HCT116 (cell line): Measurements from ENCODE around the gene CLCF1. TPM values are rescaled to one million over a fixed set of nuclear protein-coding genes. Genes with fewer than 3 reads are reported as not detected.

Source experiments
- ATAC-seq: fragments of 200-7000 bp; cut with Tn5 transposase; 2 replicates; pipeline ENCODE4 v1.9.1; 2020; ENCODE audit warnings: mild to moderate bottlenecking, moderate library complexity
- BruUV-seq: library from RNA; stranded (reverse); fragments of 400-500 nt; replicated peaks from 2 replicates; lab custom pipeline; 2021; lab: Mats Ljungman, UMichigan
- CTCF ChIA-PET: fragments of 300-600 bp; sonication (Branson Sonifier 250); formaldehyde crosslinking; loops from one replicate; lab custom pipeline; 2021; ENCODE audit warnings: antibody characterized with exemption; lab: Charles Lee
- POLR2A ChIA-PET: fragments of 300-600, 350-600 bp; sonication (Branson Sonifier 250); formaldehyde crosslinking; loops from one replicate; lab custom pipeline; 2021; ENCODE audit warnings: antibody characterized with exemption; lab: Charles Lee
- RAD21 ChIA-PET, 2 experiments: fragments of 300-600 bp; sonication (Branson Sonifier 250); formaldehyde crosslinking; loops; one replicate each; lab custom pipeline; 2023; ENCODE audit warnings: low total read pairs in 2 of 2; ENCODE audit not compliant: uncharacterized antibody in 2 of 2, unreplicated experiment in 2 of 2, low non-redundant PET in 1 of 2; lab: Charles Lee
- DNase-seq: peaks from one replicate; pipeline ENCODE4 v3.0.0-alpha.2; 2010; ENCODE audit warnings: low read depth, low spot score
- H2AFZ ChIP-seq: fragments of 200-600 bp; shearing (Covaris generic), sonication (generic); 2 replicates; pipeline ENCODE4 v1.6.1; 2017; ENCODE audit warnings: low read depth, mixed run types, mixed read lengths, antibody characterized with exemption, low read length; ENCODE audit not compliant: poor library complexity, severe bottlenecking
- H3K27ac ChIP-seq: 2 replicates; pipeline ENCODE4 v1.5.1; 2012; ENCODE audit warnings: low read depth, low read length
- H3K27me3 ChIP-seq: fragments of 200-600 bp; sonication (generic); 2 replicates; pipeline ENCODE4 v1.6.1; 2016; ENCODE audit warnings: mixed run types, low read length, mixed read lengths; ENCODE audit not compliant: insufficient read depth
- H3K36me3 ChIP-seq, 2 experiments: fragments of 200-500 bp in 1 of 2; fragments of 200-600 bp in 1 of 2; sonication (Bioruptor generic) in 1 of 2; sonication (generic) in 1 of 2; 2 replicates each; pipeline versions ENCODE4 v1.5.1 to v1.6.1; 2014 to 2016; ENCODE audit warnings: low read length in 2 of 2, inconsistent platforms in 1 of 2, mixed read lengths in 1 of 2, mixed run types in 1 of 2; ENCODE audit not compliant: insufficient read depth in 2 of 2, control insufficient read depth in 1 of 2
- H3K4me1 ChIP-seq, 2 experiments: fragments of 200-600 bp in 1 of 2; sonication (generic) in 1 of 2; 2 replicates each; pipeline versions ENCODE4 v1.5.1 to v1.6.1; 2012 to 2017; ENCODE audit warnings: low read length in 2 of 2, inconsistent platforms in 1 of 2, mild to moderate bottlenecking in 1 of 2, mixed read lengths in 1 of 2, mixed run types in 1 of 2, moderate library complexity in 1 of 2; ENCODE audit not compliant: insufficient read depth in 2 of 2, control insufficient read depth in 1 of 2
- H3K4me2 ChIP-seq: fragments of 200-600 bp; sonication (generic); 2 replicates; pipeline ENCODE4 v1.6.1; 2017; ENCODE audit warnings: mixed run types, low read length, mixed read lengths
- H3K4me3 ChIP-seq, 2 experiments: fragments of 200-600 bp in 1 of 2; sonication (generic) in 1 of 2; replicated peaks in 1 of 2; 2 replicates each; pipeline ENCODE4 v1.5.1; 2011 to 2016; ENCODE audit warnings: low read length in 2 of 2, control low read depth in 1 of 2, low read depth in 1 of 2, mild to moderate bottlenecking in 1 of 2, mixed read lengths in 1 of 2, mixed run types in 1 of 2
- H3K79me2 ChIP-seq: fragments of 200-600 bp; sonication (generic); 2 replicates; pipeline ENCODE4 v1.6.1; 2017; ENCODE audit warnings: mild to moderate bottlenecking, mixed run types, low read length, moderate library complexity, mixed read lengths; ENCODE audit not compliant: insufficient read depth
- H3K9ac ChIP-seq: fragments of 200-600 bp; sonication (generic); 2 replicates; pipeline ENCODE4 v1.6.1; 2016; ENCODE audit warnings: low read length, mixed read lengths
- H3K9me2 ChIP-seq: fragments of 200-600 bp; sonication (generic), shearing (Covaris generic); 2 replicates; pipeline ENCODE4 v1.6.1; 2017; ENCODE audit warnings: mixed run types, mild to moderate bottlenecking, moderate library complexity; ENCODE audit not compliant: insufficient read depth
- H3K9me3 ChIP-seq, 2 experiments: fragments of 200-500 bp in 1 of 2; fragments of 200-600 bp in 1 of 2; sonication (Bioruptor generic) in 1 of 2; sonication (generic) in 1 of 2; 2 replicates each; pipeline ENCODE4 v1.6.1; 2014 to 2017; ENCODE audit warnings: low read length in 2 of 2, mixed read lengths in 2 of 2, inconsistent platforms in 1 of 2, low read depth in 1 of 2, mild to moderate bottlenecking in 1 of 2, mixed run types in 1 of 2, moderate library complexity in 1 of 2; ENCODE audit not compliant: control insufficient read depth in 1 of 2, insufficient read depth in 1 of 2
- H4K20me1 ChIP-seq: fragments of 200-600 bp; sonication (generic), shearing (Covaris generic); 2 replicates; pipeline ENCODE4 v1.6.1; 2017; ENCODE audit warnings: mixed run types, mild to moderate bottlenecking, moderate library complexity; ENCODE audit not compliant: insufficient read depth
- POLR2A ChIP-seq: IDR thresholded peaks from 2 replicates; pipeline ENCODE4 v1.7.0; 2011; ENCODE audit warnings: borderline replicate concordance; ENCODE audit not compliant: insufficient read depth, insufficient read length; ENCODE audit errors: extremely low read depth
- RAD21 ChIP-seq: IDR thresholded peaks from 2 replicates; pipeline ENCODE4 v1.6.1; 2012; ENCODE audit warnings: low read depth, mild to moderate bottlenecking
- REST ChIP-seq: IDR thresholded peaks from 2 replicates; pipeline ENCODE4 v1.6.1; 2012; ENCODE audit warnings: low read depth
- YY1 ChIP-seq: IDR thresholded peaks from 2 replicates; pipeline ENCODE4 v1.6.1; 2011; ENCODE audit warnings: low read length, low read depth, moderate library complexity, mild to moderate bottlenecking; ENCODE audit not compliant: insufficient replicate concordance; ENCODE audit errors: extremely low read depth
- intact Hi-C: fragments of 100-400 bp; cut with micrococcal nuclease; formaldehyde crosslinking; loops from 2 replicates; pipeline ENCODE4 v1.10.0; 2022
- total RNA-seq: library from RNA; stranded (reverse); gene quantifications from one replicate; pipeline ENCODE4 v1.2.1, GENCODE V29; 2021; ENCODE audit not compliant: unreplicated experiment

CLCF1 gene
- total RNA-seq, 1 experiment from 2014 or later: 12.2 TPM

- Histone ChIP-seq H3K36me3 (no peaks in the 10 kb centered on the region), H4K20me1 (no peaks in the 10 kb centered on the region), H3K9me2 (no peaks in the 10 kb centered on the region), H3K4me1 (peaks cover 22 to 64% of the 10 kb centered on the region in 2 experiments), H2AFZ (no peak overlapping the region), H3K9ac (no peak overlapping the region), H3K27me3 (no peaks in the 10 kb centered on the region), H3K9me3 (no peaks in the 10 kb centered on the region), H3K27ac (no peak overlapping the region), H3K4me2 (no peak overlapping the region), H3K4me3 (no peak overlapping the region), H3K79me2 (no peaks in the 10 kb centered on the region; the same call in 1 of the 2 replicates)
- TF ChIP-seq YY1 (no peak), POLR2A (no peak), REST (no peak), RAD21 (no peak)
- DNase-seq (no peak), ATAC-seq (no peak)
- POLR2A ChIA-PET: interaction anchor here (0.7 kb wide), 1 partner anchor 72 kb away, joined by 3 read pairs; no protein-coding TSS in a partner anchor
- CTCF ChIA-PET: interaction anchor here (1.2 to 16.6 kb wide), 5 partner anchors 12 to 53 kb away, joined by 4 to 456 read pairs (median 5); partner anchors contain the start of genes CLCF1, PPP1CA and RAD9A
- intact Hi-C loops: no loop called here
- BruUV-seq: no TSS peak
- RAD21 ChIA-PET: no interaction called here
Measured at GRCh38 chr11:67347964-67348749, 25.2 kb downstream of the CLCF1 start.
